K562 (cell line): ENCODE measurements around the gene ZBTB20. TPM values are rescaled to one million over a fixed set of nuclear protein-coding genes. Genes with fewer than 3 reads are reported as not detected.

Source experiments
- ATAC-seq: fragments of 200-7000 bp; cut with Tn5 transposase; 3 replicates; pipeline ENCODE4 v1.9.1; 2020; ENCODE audit warnings: moderate library complexity
- BruUV-seq: library from RNA; stranded (reverse); fragments of 400-500 nt; replicated peaks from 2 replicates; lab custom pipeline; 2021; lab: Mats Ljungman, UMichigan
- CTCF ChIA-PET: fragments of 300-600 bp; formaldehyde crosslinking; extraction: SDS; loops from one replicate; lab custom pipeline; 2021; ENCODE audit warnings: low intra/inter-chr PET ratio; lab: Yijun Ruan, JAX
- POLR2A ChIA-PET: fragments of 300-600, 350-650 bp; sonication (Branson Sonifier 250); formaldehyde crosslinking; extraction: SDS; loops from one replicate; lab custom pipeline; 2021; ENCODE audit warnings: antibody characterized with exemption, inconsistent platforms; lab: Yijun Ruan, JAX
- DNase-seq, 4 experiments: peaks; one replicate each; pipeline versions ENCODE4 v3.0.0 to v3.0.0-alpha.2; 2011 to 2018; ENCODE audit warnings: low spot score in 3 of 4, mixed read lengths in 3 of 4; ENCODE audit errors: extremely low read depth in 1 of 4
- FAIRE-seq: peaks from 2 replicates; lab custom pipeline; 2011; peaks lifted over from hg19 to GRCh38; lab: Jason Lieb, UNC
- H2AFZ ChIP-seq: 2 replicates; pipeline ENCODE4 v1.6.0; 2011; ENCODE audit warnings: low read depth, low read length, control low read depth, inconsistent platforms
- H3K27ac ChIP-seq: fragments of 200-600 bp; 3 replicates; pipeline ENCODE4 v1.8.0; 2011; ENCODE audit warnings: low read depth, mild to moderate bottlenecking, control low read depth, inconsistent platforms, low read length, moderate library complexity, mixed read lengths; ENCODE audit errors: extremely low read depth
- H3K27me3 ChIP-seq, 2 experiments: fragments of 300-600 bp in 1 of 2; 2 replicates in 1 of 2; 3 replicates in 1 of 2; pipeline versions ENCODE4 v1.6.0 to v1.8.0; 2011; ENCODE audit warnings: inconsistent platforms in 2 of 2, low read length in 2 of 2, mild to moderate bottlenecking in 1 of 2, mixed read lengths in 1 of 2, moderate library complexity in 1 of 2; ENCODE audit not compliant: control insufficient read depth in 2 of 2, insufficient read depth in 2 of 2
- H3K36me3 ChIP-seq: fragments of 300-600 bp; 3 replicates; pipeline ENCODE4 v1.8.0; 2011; ENCODE audit warnings: mild to moderate bottlenecking, low read length, inconsistent platforms; ENCODE audit not compliant: control insufficient read depth, insufficient read depth
- H3K4me1 ChIP-seq, 2 experiments: fragments of 200-600 bp in 1 of 2; replicated peaks in 1 of 2; 2 replicates in 1 of 2; 3 replicates in 1 of 2; pipeline versions ENCODE4 v1.5.1 to v1.8.0; 2011; ENCODE audit warnings: inconsistent platforms in 2 of 2, low read length in 2 of 2, mild to moderate bottlenecking in 1 of 2, mixed read lengths in 1 of 2, moderate library complexity in 1 of 2; ENCODE audit not compliant: control insufficient read depth in 2 of 2, insufficient read depth in 2 of 2
- H3K4me2 ChIP-seq: 2 replicates; pipeline ENCODE4 v1.6.1; 2011; ENCODE audit warnings: low read length, control low read depth, inconsistent platforms, mixed read lengths; ENCODE audit not compliant: insufficient read depth
- H3K4me3 ChIP-seq: fragments of 200-600 bp; sonication (generic), shearing (Covaris generic); 2 replicates; pipeline ENCODE4 v1.5.1; 2016; ENCODE audit warnings: control low read depth, inconsistent platforms
- H3K79me2 ChIP-seq: fragments of 200-600 bp; 3 replicates; pipeline ENCODE4 v1.8.0; 2011; ENCODE audit warnings: low read length, inconsistent platforms; ENCODE audit not compliant: control insufficient read depth, insufficient read depth
- H3K9ac ChIP-seq, 2 experiments: 2 replicates each; pipeline versions ENCODE4 v1.6.0 to v1.6.1; 2011; ENCODE audit warnings: low read depth in 2 of 2, low read length in 2 of 2, control low read depth in 1 of 2, inconsistent platforms in 1 of 2, mild to moderate bottlenecking in 1 of 2, mixed read lengths in 1 of 2; ENCODE audit not compliant: insufficient read depth in 1 of 2
- H3K9me1 ChIP-seq: one replicate; pipeline ENCODE4 v1.6.0; 2011; ENCODE audit warnings: inconsistent platforms, mild to moderate bottlenecking, low read length, moderate library complexity; ENCODE audit not compliant: control insufficient read depth, insufficient read depth
- H3K9me3 ChIP-seq: replicated peaks from 2 replicates; pipeline ENCODE4 v1.5.1; 2011; ENCODE audit warnings: low read depth, low read length, inconsistent platforms; ENCODE audit not compliant: control insufficient read depth, insufficient read depth
- H4K20me1 ChIP-seq: replicated peaks from 2 replicates; pipeline ENCODE4 v1.6.1; 2011; ENCODE audit warnings: low read length, inconsistent platforms, mixed read lengths; ENCODE audit not compliant: control insufficient read depth, insufficient read depth
- ATF2 ChIP-seq: sonication (generic); formaldehyde crosslinking; IDR thresholded peaks from 2 replicates; pipeline ENCODE4 v1.8.1; 2022; ENCODE audit warnings: missing genetic modification reagents
- DEAF1 ChIP-seq: fragments of 450-650 bp; formaldehyde crosslinking; IDR thresholded peaks from 2 replicates; pipeline ENCODE4 v1.4.0; 2020; ENCODE audit warnings: mild to moderate bottlenecking, moderate library complexity
- DMBX1 ChIP-seq: fragments of 250-450 bp; sonication (Bioruptor Pico); IDR thresholded peaks from 2 replicates; pipeline ENCODE4 v1.8.0; 2022; ENCODE audit warnings: inconsistent platforms, mild to moderate bottlenecking, moderate library complexity, borderline replicate concordance
- JUN ChIP-seq, 2 experiments: sonication (generic) in 1 of 2; formaldehyde crosslinking in 1 of 2; IDR thresholded peaks; 2 replicates each; pipeline versions ENCODE4 v1.6.1 to v1.8.0; 2012 to 2022; ENCODE audit warnings: borderline replicate concordance in 2 of 2, mild to moderate bottlenecking in 2 of 2, improper control_type of control experiment in 1 of 2, low read depth in 1 of 2, low read length in 1 of 2, missing genetic modification reagents in 1 of 2
- KAT8 ChIP-seq: fragments of 450-650 bp; IDR thresholded peaks from 2 replicates; pipeline ENCODE4 v1.6.1; 2016; ENCODE audit warnings: low read depth, mild to moderate bottlenecking
- PYGO2 ChIP-seq: fragments of 450-650 bp; IDR thresholded peaks from 2 replicates; pipeline ENCODE4 v1.6.1; 2016; ENCODE audit warnings: mild to moderate bottlenecking, missing genetic modification characterization, moderate library complexity, missing compliant biosample characterization
- RBM22 ChIP-seq: fragments of 200-400 bp; formaldehyde crosslinking; IDR thresholded peaks from 2 replicates; pipeline ENCODE4 v1.6.1; 2018; ENCODE audit warnings: low read length, low read depth; ENCODE audit not compliant: poor library complexity, severe bottlenecking
- RFX5 ChIP-seq: IDR thresholded peaks from 2 replicates; pipeline ENCODE4 v1.6.1; 2011; ENCODE audit warnings: low read depth, mild to moderate bottlenecking, improper control_type of control experiment, low read length
- SIN3B ChIP-seq: fragments of 450-650 bp; IDR thresholded peaks from 2 replicates; pipeline ENCODE4 v1.6.1; 2017; ENCODE audit warnings: low read depth, mild to moderate bottlenecking, moderate library complexity
- SMAD3 ChIP-seq: fragments of 450-650 bp; formaldehyde crosslinking; conservative IDR thresholded peaks from 2 replicates; pipeline ENCODE4 v1.4.0; 2020; ENCODE audit warnings: mild to moderate bottlenecking
- SRSF3 ChIP-seq: fragments of 200-400 bp; formaldehyde crosslinking; IDR thresholded peaks from 2 replicates; pipeline ENCODE4 v1.6.1; 2016; ENCODE audit warnings: mild to moderate bottlenecking, low read length, moderate library complexity; ENCODE audit not compliant: insufficient read depth
- SRSF7 ChIP-seq: fragments of 200-400 bp; formaldehyde crosslinking; optimal IDR thresholded peaks from 2 replicates; pipeline ENCODE3; 2017; ENCODE audit warnings: mild to moderate bottlenecking, low read depth, low read length
- THRAP3 ChIP-seq: fragments of 450-650 bp; IDR thresholded peaks from 2 replicates; pipeline ENCODE4 v1.6.1; 2016; ENCODE audit warnings: mild to moderate bottlenecking, inconsistent platforms, borderline replicate concordance
- ZC3H11A ChIP-seq: IDR thresholded peaks from 2 replicates; pipeline ENCODE4 v1.6.1; 2012; ENCODE audit warnings: low read depth, low read length, improper control_type of control experiment
- in situ Hi-C: fragments of 300-500 bp; cut with MboI; formaldehyde crosslinking; loops from 4 replicates; pipeline ENCODE4 v1.15.0; 2018; ENCODE audit warnings: inconsistent platforms, mixed read lengths
- intact Hi-C: fragments of 100-400 bp; cut with micrococcal nuclease; formaldehyde crosslinking; loops from 2 replicates; pipeline ENCODE4 v1.14.2; 2022
- polyA plus RNA-seq, 8 experiments: library from polyadenylated mRNA; depleted of rRNA in 4 of 8; stranded (reverse) in 5 of 8; unstranded in 3 of 8; fragments of >200 nt; fragmentation: Nextera tagmentation in 2 of 8; fragmentation: Illumina TruSeq in 1 of 8; extraction: Ambion mirVana in 2 of 8; extraction: Trizol in 1 of 8; gene quantifications; 2 replicates each; pipeline versions ENCODE4 v1.2.1 to v1.2.3, GENCODE V29; 2011 to 2014; ENCODE audit warnings: inconsistent platforms in 1 of 8, missing spikeins in 1 of 8
- total RNA-seq, 7 experiments: library from RNA; depleted of rRNA in 6 of 7; stranded (reverse); fragments of >200 nt in 6 of 7; fragmentation: Illumina TruSeq in 2 of 7; extraction: Trizol in 2 of 7; gene quantifications; 2 replicates each; pipeline versions ENCODE4 v1.2.1 to v1.2.3, GENCODE V29; 2011 to 2021; ENCODE audit warnings: low replicate concordance in 1 of 7
- TF ChIP-seq, protein P1 (sequence below), 2 experiments: fragments of 450-650 bp; conservative IDR thresholded peaks; 2 replicates each; pipeline ENCODE4 v1.6.1; 2017; ENCODE audit warnings: mild to moderate bottlenecking in 2 of 2, moderate library complexity in 2 of 2

Gene ZBTB20
- total and polyA plus RNA-seq, 9 of the 15 experiments (the other 6 are each of a cell fraction or from before 2014, with no cell fraction given): 0.17 to 1.7 (median 0.45) TPM

- Histone ChIP-seq H3K4me2 (no peak overlapping the region), H2AFZ (no peak overlapping the region), H3K79me2 (no peaks in the 10 kb centered on the region), H3K27ac (no peak overlapping the region), H3K27me3 (no peaks in the 10 kb centered on the region), H3K9ac (no peak overlapping the region), H3K9me3 (no peaks in the 10 kb centered on the region), H3K36me3 (no peaks in the 10 kb centered on the region), H3K4me1 (no peaks in the 10 kb centered on the region), H3K4me3 (no peak overlapping the region), H3K9me1 (no peaks in the 10 kb centered on the region), H4K20me1 (no peaks in the 10 kb centered on the region)
- CTCF ChIA-PET: no interaction called here
- no TSS peak for BruUV-seq
- FAIRE-seq: no peak
- TF ChIP-seq ZC3H11A: no peak
- no peak for TF ChIP-seq PYGO2 (tag)
- TF ChIP-seq SMAD3 (CRISPR knock-in tag): no peak
- no peak for TF ChIP-seq SIN3B
- TF ChIP-seq RFX5: no peak
- no peak for TF ChIP-seq SRSF7
- TF ChIP-seq DEAF1 (CRISPR knock-in tag): no peak
- TF ChIP-seq, protein P1, sequence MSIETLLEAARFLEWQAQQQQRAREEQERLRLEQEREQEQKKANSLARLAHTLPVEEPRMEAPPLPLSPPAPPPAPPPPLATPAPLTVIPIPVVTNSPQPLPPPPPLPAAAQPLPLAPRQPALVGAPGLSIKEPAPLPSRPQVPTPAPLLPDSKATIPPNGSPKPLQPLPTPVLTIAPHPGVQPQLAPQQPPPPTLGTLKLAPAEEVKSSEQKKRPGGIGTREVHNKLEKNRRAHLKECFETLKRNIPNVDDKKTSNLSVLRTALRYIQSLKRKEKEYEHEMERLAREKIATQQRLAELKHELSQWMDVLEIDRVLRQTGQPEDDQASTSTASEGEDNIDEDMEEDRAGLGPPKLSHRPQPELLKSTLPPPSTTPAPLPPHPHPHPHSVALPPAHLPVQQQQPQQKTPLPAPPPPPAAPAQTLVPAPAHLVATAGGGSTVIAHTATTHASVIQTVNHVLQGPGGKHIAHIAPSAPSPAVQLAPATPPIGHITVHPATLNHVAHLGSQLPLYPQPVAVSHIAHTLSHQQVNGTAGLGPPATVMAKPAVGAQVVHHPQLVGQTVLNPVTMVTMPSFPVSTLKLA (conservative IDR thresholded peaks at IDR 0.05): no peak
- no peak for TF ChIP-seq ATF2
- no peak for TF ChIP-seq DMBX1
- TF ChIP-seq JUN (IDR thresholded peaks at IDR 0.05; ENCODE audit: borderline replicate concordance, low read depth, low read length): no peak
- TF ChIP-seq JUN (CRISPR knock-in tag; IDR thresholded peaks at IDR 0.05; ENCODE audit: borderline replicate concordance): no peak
- TF ChIP-seq THRAP3: no peak
- no peak for TF ChIP-seq RBM22
- no peak for TF ChIP-seq SRSF3
- no peak for TF ChIP-seq KAT8
- no peak for DNase-seq
- POLR2A ChIA-PET: no interaction called here
- intact Hi-C loops: no loop called here
- in situ Hi-C loops: no loop called here
- ATAC-seq: no peak
Observed at GRCh38 chr3:115190747-115191146, 43.7 kb upstream of the ZBTB20 start.
